GM18867 (cell line): Measurements from ENCODE around the gene SRP9.
"Not testable (repeated sequence)": the region's sequence is repeated elsewhere in the genome, so short reads cannot be mapped to it uniquely, and the experiment has no call there.

Source experiments
- ATAC-seq: cut with Tn5 transposase; IDR thresholded peaks from one replicate; pipeline ENCODE4 v1.9.1; 2021; ENCODE audit warnings: mild to moderate bottlenecking, moderate library complexity; ENCODE audit not compliant: unreplicated experiment

The SRP9 gene

GRCh38 chr1:225835856-225836255 is 58.2 kb downstream of the SRP9 start:
- ATAC-seq = no peak

DNA sequence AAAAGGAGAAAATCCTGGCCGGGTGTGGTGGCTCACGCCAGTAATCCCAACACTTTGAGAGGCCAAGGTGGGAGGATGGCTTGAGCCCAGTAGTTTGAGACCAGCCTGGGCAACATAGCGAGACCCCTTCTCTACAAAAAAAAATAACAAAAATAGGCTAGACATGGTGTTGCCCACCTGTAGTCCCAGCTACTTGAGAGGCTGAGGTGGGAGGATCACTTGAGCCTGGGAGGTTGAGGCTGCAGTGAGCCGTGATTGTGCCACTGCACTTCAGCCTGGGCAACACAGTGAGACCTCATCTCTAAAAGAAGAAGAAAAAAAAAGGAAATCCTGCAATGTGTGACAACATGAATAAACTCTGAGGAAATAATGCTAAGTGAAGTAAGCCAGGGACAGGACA is 58.7 kb downstream of the SRP9 start:
- ATAC-seq = not testable (repeated sequence)

GRCh38 chr1:225838793-225839192 is 61.2 kb downstream of the SRP9 start:
- ATAC-seq = no peak
